ENCODE measurements around the gene SLC27A6.

Gene SLC27A6

GRCh38 chr5:129063483-129064113 lies 98.3 kb downstream of the SLC27A6 start:
- DNase-seq (ENCODE audit: low read depth in 2 of 2), result no peak

- DNase-seq (ENCODE audit: low read depth in 2 of 2), result no peak
These were observed 100.4 kb downstream of the SLC27A6 start for GRCh38 chr5:129065721-129066120.

GRCh38 chr5:129067745-129068144 lies 102.5 kb downstream of the SLC27A6 start:
- no peak for DNase-seq (ENCODE audit: low read depth in 2 of 2)

- DNase-seq (ENCODE audit: low read depth in 2 of 2), result no peak
These were observed 104.0 kb downstream of the SLC27A6 start for GRCh38 chr5:129069292-129069691.

GRCh38 chr5:129073111-129073510 lies 107.8 kb downstream of the SLC27A6 start:
- no peak for DNase-seq (ENCODE audit: low read depth in 2 of 2)

GRCh38 chr5:129074903-129075302 lies 109.6 kb downstream of the SLC27A6 start:
- peak in 1 of 2 experiments; percentile 9 for DNase-seq (ENCODE audit: low read depth in 2 of 2)

- no peak for DNase-seq (ENCODE audit: low read depth in 2 of 2)
These were observed 112.3 kb downstream of the SLC27A6 start for GRCh38 chr5:129077433-129078075.

GRCh38 chr5:129078247-129078646 lies 113.0 kb downstream of the SLC27A6 start:
- DNase-seq (ENCODE audit: low read depth in 2 of 2), result no peak

- DNase-seq (ENCODE audit: low read depth in 2 of 2), result no peak
These were observed 113.4 kb downstream of the SLC27A6 start for GRCh38 chr5:129078660-129079059.

- DNase-seq (ENCODE audit: low read depth in 2 of 2), result no peak
These were observed 114.2 kb downstream of the SLC27A6 start for GRCh38 chr5:129079496-129079895.

GRCh38 chr5:129080766-129081165 lies 115.5 kb downstream of the SLC27A6 start:
- DNase-seq (ENCODE audit: low read depth in 2 of 2), result no peak

- DNase-seq (ENCODE audit: low read depth in 2 of 2), result no peak
These were observed 117.2 kb downstream of the SLC27A6 start for GRCh38 chr5:129082225-129083136.
